ENCODE measurements around the gene MED9. TPM values are rescaled to one million over a fixed set of nuclear protein-coding genes. Genes with fewer than 3 reads are reported as not detected.

The MED9 gene
- total RNA-seq, 2 experiments from 2014 or later: 21.8 to 27.5 TPM

DNA sequence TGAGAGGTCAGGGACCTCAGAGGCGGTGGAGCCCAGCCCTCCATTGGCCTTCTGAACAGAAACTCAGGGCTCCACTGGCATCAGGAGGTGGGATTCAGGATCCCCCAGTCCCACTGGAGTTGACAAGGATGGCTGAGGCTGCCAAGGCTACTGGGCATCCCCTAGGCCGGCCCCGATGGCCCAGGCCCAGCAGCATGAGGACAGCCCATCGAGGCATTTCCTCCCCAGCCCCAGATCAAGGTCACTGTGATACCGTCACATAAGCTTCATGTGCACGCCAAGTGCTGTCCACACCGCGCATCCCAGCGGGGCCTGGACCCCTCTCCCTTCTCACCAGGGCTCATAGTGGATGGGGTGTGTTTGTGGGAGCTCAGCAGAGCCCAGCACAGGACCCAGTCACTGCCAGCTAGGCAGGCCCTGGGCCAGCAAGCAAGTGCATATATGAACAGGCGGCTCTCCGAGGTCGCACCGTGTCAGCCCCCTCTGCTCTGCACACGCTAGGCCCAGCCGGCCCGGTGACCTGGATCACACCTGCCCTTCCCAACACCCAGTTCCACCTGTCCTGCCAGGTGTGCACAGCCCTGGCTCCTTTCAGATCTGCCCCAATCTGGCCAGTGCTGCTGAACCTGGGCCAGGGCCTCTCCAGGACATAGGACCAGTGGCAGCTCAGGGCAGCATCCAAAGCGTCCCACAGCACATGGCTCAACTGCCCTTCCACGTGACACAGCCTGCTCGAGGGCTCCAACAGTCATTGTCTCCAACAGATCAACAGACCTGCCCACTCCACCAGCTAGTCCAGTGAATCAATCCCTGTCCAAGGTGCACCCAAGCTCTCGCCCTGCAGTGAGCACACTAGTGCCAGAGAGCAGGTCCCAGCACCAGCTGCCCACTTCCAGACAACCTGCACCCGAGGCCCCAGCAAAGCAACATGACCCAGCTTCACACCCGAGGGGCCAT is 52.2 kb downstream of the MED9 start:
- POLR2A ChIA-PET: no interaction called here
- H4K20me1 ChIP-seq (ENCODE audit: insufficient read depth, low read length): no peaks in the 10 kb centered on the region; the same call in 1 of the 2 replicates
- TF ChIP-seq, protein P1, sequence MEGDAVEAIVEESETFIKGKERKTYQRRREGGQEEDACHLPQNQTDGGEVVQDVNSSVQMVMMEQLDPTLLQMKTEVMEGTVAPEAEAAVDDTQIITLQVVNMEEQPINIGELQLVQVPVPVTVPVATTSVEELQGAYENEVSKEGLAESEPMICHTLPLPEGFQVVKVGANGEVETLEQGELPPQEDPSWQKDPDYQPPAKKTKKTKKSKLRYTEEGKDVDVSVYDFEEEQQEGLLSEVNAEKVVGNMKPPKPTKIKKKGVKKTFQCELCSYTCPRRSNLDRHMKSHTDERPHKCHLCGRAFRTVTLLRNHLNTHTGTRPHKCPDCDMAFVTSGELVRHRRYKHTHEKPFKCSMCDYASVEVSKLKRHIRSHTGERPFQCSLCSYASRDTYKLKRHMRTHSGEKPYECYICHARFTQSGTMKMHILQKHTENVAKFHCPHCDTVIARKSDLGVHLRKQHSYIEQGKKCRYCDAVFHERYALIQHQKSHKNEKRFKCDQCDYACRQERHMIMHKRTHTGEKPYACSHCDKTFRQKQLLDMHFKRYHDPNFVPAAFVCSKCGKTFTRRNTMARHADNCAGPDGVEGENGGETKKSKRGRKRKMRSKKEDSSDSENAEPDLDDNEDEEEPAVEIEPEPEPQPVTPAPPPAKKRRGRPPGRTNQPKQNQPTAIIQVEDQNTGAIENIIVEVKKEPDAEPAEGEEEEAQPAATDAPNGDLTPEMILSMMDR (conservative IDR thresholded peaks at IDR 0.05; ENCODE audit: low read length): no peak
- TF ChIP-seq EZH2phosphoT487 (IDR thresholded peaks at IDR 0.05; ENCODE audit: borderline replicate concordance, low read depth, low read length): no peak
- H3K9me3 ChIP-seq (ENCODE audit: low read length): no peaks in the 10 kb centered on the region
- intact Hi-C loops (cut with micrococcal nuclease; ENCODE audit: unreplicated experiment): no loop called here
- H3K27ac ChIP-seq (ENCODE audit: low read depth, low read length, poor library complexity, severe bottlenecking): no peak overlapping the region
- no peak overlapping the region for H3K4me2 ChIP-seq (ENCODE audit: low read length)
- no peaks in the 10 kb centered on the region for H3K79me2 ChIP-seq (ENCODE audit: insufficient read depth, low read depth, low read length)
- H3K4me1 ChIP-seq (ENCODE audit: insufficient read depth, low read length, poor library complexity, severe bottlenecking): no peaks in the 10 kb centered on the region
- BruUV-seq (replicated peaks): no TSS peak
- no peak overlapping the region for H3K4me3 ChIP-seq (ENCODE audit: low read depth, low read length, poor library complexity, severe bottlenecking)
- CTCF ChIA-PET (ENCODE audit: unreplicated experiment): no interaction called here
- no peak for DNase-seq (ENCODE audit: low spot score)
- no peaks in the 10 kb centered on the region for H3K36me3 ChIP-seq (ENCODE audit: insufficient read depth, low read length)
- no peaks in the 10 kb centered on the region for H3K9me2 ChIP-seq (ENCODE audit: insufficient read depth, low read length)
- H2AFZ ChIP-seq (ENCODE audit: low read length): no peak overlapping the region

DNA sequence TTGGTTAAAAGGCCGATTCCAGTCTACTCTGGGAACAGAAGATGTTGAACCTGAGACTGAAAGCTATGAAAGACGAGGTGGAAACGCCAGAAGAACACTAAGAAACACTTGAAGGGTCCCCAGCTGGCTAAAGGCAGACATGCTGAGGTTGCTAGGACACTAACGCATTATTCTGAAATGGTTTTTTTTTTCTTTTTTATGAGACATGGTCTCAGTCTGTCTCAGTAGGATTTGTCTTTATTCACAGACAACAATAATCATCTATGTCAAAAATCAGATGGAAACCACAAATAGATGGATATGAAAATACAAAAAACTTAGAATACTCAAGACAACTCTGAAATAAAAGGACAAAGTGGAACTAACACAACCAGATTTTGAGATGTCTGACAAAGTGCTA is 54.4 kb downstream of the MED9 start:
- no peak overlapping the region for H3K4me2 ChIP-seq (ENCODE audit: low read length)
- intact Hi-C loops (cut with micrococcal nuclease; ENCODE audit: unreplicated experiment): no loop called here
- no peak for DNase-seq (ENCODE audit: low spot score)
- no peak for TF ChIP-seq EZH2phosphoT487 (IDR thresholded peaks at IDR 0.05; ENCODE audit: borderline replicate concordance, low read depth, low read length)
- TF ChIP-seq, protein P1 (conservative IDR thresholded peaks at IDR 0.05; ENCODE audit: low read length): no peak
- no peak overlapping the region for H3K4me3 ChIP-seq (ENCODE audit: low read depth, low read length, poor library complexity, severe bottlenecking)
- H3K36me3 ChIP-seq (ENCODE audit: insufficient read depth, low read length): no peaks in the 10 kb centered on the region
- POLR2A ChIA-PET: no interaction called here
- no peak overlapping the region for H3K27ac ChIP-seq (ENCODE audit: low read depth, low read length, poor library complexity, severe bottlenecking)
- no peak overlapping the region for H2AFZ ChIP-seq (ENCODE audit: low read length)
- H3K9me3 ChIP-seq (ENCODE audit: low read length): no peaks in the 10 kb centered on the region
- H3K9me2 ChIP-seq (ENCODE audit: insufficient read depth, low read length): no peaks in the 10 kb centered on the region
- H4K20me1 ChIP-seq (ENCODE audit: insufficient read depth, low read length): no peaks in the 10 kb centered on the region; the same call in 1 of the 2 replicates
- no TSS peak for BruUV-seq (replicated peaks)
- H3K79me2 ChIP-seq (ENCODE audit: insufficient read depth, low read depth, low read length): no peaks in the 10 kb centered on the region
- CTCF ChIA-PET (ENCODE audit: unreplicated experiment): no interaction called here
- H3K4me1 ChIP-seq (ENCODE audit: insufficient read depth, low read length, poor library complexity, severe bottlenecking): no peaks in the 10 kb centered on the region

DNA sequence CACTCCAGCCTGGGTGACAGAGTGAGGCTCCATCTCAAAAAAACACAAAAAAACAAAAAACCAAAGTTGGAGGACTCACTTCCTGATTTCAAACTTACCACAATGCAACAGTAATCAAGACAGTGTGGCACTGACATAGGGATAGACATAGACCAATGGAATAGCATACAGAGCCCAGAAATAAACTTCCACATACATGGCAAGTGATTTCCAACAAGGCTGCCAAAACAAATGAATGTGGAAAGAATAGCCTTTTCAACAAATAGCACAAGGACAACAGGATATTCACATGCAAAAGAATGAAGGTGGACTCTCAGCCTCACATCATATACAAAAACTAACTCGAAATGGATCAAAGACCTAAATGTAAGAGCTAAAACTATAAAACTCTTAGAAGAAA is 56.2 kb downstream of the MED9 start:
- Histone ChIP-seq H3K36me3 (ENCODE audit: insufficient read depth, low read length) (no peaks in the 10 kb centered on the region), H3K9me3 (ENCODE audit: low read length) (no peaks in the 10 kb centered on the region), H3K4me2 (ENCODE audit: low read length) (no peak overlapping the region), H3K4me1 (ENCODE audit: insufficient read depth, low read length, poor library complexity, severe bottlenecking) (no peaks in the 10 kb centered on the region), H3K4me3 (ENCODE audit: low read depth, low read length, poor library complexity, severe bottlenecking) (no peak overlapping the region), H2AFZ (ENCODE audit: low read length) (no peak overlapping the region), H3K9me2 (ENCODE audit: insufficient read depth, low read length) (no peaks in the 10 kb centered on the region), H3K27ac (ENCODE audit: low read depth, low read length, poor library complexity, severe bottlenecking) (no peak overlapping the region), H3K79me2 (ENCODE audit: insufficient read depth, low read depth, low read length) (no peaks in the 10 kb centered on the region), H4K20me1 (ENCODE audit: insufficient read depth, low read length) (no peaks in the 10 kb centered on the region; the same call in 1 of the 2 replicates)
- ChIA-PET CTCF (ENCODE audit: unreplicated experiment) (no interaction called here), POLR2A (no interaction called here)
- TF ChIP-seq, protein P1 (conservative IDR thresholded peaks at IDR 0.05; ENCODE audit: low read length): no peak
- no peak for TF ChIP-seq EZH2phosphoT487 (IDR thresholded peaks at IDR 0.05; ENCODE audit: borderline replicate concordance, low read depth, low read length)
- no peak for DNase-seq (ENCODE audit: low spot score)
- intact Hi-C loops (cut with micrococcal nuclease; ENCODE audit: unreplicated experiment): no loop called here
- BruUV-seq (replicated peaks): no TSS peak

Data from OCI-LY7 (cell line).